ENCODE results near the gene NASP.

The NASP gene

DNA sequence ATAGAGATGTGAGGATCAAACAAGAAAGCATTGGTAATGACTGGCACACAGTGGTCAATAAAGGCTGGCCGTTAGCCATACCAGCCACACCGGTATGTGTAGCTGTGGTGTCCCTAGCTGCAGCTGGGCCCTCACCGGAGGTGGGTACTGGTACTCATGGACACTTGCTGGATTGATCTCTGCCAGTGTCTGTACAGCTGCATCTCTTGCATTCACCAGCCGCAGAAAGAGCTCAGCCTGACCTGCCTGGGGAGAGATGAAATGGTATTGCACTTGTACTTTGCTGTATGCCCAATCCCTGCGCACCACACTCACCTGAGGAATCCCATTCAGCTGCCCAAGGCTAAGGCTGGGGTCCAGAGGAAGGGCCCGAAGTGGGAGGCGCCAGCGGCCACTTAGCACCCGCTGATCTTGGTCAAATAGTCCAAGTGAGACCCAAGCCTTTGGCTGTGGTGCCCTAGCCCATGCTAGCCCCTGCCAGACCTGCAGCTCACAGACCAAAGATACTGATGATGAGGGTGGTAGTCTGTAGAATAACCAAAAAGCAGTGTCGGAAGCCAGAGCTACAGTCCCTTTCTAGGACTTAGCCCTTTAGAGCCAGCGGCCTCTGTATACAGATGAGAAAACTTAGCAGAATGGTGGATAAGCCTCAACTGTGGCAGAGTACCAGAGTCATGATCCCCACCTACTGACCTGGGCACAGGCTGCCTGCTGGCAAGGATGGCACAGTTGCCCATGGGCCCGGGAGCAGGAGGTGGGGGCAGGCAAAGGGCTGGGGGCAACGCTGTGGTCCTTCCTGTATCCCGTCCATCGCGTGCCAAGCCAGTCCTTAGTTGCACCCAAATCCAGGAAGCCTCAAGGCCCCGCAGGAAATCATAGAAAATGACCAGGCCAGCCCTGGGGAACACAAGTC lies 37.0 kb downstream of the NASP start:
- no peak for DNase-seq (ENCODE audit: low read depth)

DNA sequence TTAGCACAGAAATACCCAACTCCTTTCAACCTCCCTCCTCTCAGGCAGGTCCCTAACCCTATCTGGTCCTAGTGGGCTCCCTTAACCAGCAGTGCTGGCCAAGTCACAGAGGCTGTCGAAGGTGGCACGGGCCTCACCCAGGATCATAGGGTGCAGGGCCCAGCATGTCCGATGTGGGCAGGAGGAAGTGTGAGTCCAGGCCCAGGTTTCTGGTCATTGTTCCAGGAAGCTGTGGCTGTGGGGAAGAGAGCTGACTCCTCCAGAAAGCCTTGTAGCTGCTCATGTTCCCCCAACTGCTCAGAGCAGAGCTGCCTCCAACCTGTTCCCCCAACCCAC lies 37.6 kb downstream of the NASP start:
- no peak for DNase-seq (ENCODE audit: low read depth)

DNA sequence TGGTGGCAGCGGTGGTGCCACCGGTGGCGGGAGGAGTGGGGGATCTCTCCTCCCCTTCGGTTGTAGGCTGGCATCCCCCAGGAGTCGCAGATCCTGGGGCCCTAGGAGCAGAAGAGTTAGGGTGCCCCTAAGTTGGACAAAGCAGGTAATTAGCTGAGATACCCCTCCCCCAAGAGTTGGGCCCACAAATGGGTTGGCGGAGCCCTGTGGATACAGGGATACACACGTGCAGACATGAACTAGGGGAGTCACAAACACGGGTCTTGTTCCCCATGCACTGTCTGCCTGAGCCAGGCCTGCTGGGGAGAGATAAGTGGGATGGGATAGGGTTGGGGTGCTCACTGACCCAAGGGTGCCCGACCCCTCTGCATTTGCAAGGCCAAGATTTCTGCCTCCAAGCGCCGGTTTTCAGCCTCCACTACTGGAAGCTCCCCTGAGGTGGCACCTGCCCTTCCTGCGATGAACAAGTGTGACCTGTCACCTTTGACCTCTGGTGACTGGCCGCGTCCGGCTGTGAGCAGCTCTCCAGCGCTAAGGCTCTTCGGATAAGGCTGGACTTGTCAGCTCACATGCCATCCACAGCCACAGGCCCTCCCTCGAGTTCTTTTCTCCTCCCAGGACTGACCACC lies 38.2 kb downstream of the NASP start:
- peak; percentile 8 for DNase-seq (ENCODE audit: low read depth)

DNA sequence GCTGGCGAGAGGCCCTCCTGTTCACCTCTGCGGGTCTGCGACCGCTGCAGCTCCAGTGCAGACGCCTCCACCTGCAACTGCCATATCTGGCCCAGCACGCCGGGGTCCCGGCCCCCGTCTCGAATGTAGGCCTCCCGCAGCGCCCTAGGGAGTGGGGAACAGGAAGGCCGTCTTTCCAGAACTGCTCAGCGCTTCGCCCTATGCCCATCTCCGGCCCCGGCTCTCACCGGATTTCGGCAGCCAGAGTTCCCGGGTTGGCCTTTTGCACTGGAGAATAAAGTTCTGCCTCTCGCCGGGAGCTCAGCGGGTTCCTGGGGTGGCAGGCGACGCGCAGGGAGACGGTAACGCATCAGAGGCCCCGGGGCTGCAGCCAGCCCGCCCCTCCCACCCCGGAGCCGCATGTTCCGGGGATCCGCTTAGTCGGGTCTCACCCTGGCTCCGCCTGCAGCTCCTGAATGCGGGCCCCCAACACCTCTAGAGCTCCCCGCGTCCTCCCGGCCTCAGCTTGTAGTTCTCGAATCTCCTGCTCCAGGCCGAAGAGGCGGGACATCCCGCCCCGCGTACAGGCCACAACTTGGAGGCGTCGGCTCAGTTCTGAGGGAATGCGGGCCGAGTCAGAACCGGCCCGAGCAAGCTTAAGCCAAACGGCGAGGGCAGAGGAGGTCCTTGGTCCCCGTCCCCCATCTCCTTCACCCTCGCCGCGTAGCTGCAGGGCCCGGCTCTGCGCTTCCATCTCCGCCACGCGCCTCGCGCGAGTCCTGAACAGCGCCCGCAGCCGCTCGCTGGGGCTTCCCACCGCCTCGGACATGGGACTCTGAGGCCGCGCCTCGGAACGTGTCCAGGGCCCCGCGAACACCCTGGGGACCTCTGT lies 38.9 kb downstream of the NASP start:
- DNase-seq (ENCODE audit: low read depth), result no peak

DNA sequence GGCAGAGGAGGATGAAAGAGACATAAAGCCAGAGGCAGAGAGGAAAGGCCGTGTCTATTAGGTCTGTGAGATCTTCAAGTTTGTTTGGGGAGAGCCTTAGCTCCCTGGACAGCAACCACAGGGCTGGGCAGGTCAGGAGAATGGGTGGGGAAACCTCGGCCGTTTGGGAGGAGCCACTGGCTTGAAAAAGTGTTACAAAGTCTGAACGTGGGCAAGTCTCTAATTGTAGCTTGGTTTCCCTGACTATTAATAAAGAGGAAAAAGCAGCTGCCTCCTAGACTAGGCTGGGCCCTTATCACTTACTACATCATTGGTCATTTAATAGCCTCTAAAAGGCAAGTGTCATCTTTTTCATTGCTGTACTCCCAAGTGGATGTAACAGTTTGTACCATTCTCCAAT lies 40.1 kb downstream of the NASP start, which contains the start of gene CCDC17:
TSS of gene CCDC17 (minus strand) at position 83 of the 400 bp plus-strand sequence. CDS start 145 bp downstream, outside the sequence.
- DNase-seq (ENCODE audit: low read depth), result no peak

DNA sequence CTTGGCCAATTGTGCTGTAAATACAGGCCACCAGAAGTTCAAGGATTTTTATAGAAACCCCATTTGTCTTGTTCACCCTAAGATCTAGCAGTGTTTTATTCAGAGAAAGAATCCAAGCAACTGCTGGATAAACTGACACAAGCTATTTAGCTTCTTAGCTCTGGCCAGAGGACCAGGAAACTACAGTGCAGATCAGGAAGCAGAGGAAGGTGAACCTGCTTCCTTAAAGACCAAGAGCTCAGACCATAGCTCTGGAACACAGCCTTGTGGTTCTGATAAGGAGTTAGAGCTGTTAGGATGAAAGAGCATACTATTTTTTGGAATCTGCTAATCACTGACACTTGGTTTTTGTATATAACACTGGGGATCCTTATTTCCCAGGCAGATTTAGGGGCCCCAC lies 45.2 kb downstream of the NASP start:
- no peak for DNase-seq (ENCODE audit: low read depth)

DNA sequence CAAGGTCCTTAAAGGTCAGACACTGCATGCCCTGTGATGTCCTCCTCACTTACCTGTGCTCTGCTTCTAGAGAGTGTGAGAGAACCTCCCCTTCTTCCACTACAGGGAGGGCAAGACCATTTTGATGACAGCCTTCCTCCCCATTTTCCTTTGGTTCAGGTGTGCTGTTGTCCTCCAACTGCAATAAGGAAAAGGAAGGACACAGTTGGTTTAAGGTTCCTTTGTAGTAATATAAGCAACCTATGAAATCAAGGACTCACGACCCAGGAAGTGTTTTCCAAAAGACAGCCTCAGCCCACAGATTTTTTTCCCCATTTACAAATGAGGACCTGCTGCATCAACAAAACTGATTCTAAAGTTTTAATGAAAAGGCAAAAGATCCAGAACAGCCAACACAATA lies 46.6 kb downstream of the NASP start:
- no peak for DNase-seq (ENCODE audit: low read depth)

DNA sequence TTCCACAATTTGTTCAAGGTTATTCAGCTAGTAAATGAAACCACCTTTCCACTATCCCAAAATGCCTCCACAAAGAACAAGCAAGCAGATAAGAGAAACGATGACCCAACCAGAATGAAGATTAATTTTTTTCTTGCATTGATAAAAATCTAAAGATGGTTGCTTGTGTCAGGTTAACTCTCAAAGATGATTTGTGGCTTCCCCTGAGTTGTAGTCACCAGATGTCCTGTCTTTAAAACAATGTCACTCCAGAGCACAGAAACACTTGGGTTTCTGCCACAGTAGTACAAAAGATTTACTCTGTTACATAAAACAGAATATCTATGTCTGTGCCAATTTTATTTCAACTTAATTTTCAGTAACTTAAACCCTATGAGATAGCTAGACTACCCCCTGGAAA lies 51.4 kb downstream of the NASP start:
- no peak for DNase-seq (ENCODE audit: low read depth)

DNA sequence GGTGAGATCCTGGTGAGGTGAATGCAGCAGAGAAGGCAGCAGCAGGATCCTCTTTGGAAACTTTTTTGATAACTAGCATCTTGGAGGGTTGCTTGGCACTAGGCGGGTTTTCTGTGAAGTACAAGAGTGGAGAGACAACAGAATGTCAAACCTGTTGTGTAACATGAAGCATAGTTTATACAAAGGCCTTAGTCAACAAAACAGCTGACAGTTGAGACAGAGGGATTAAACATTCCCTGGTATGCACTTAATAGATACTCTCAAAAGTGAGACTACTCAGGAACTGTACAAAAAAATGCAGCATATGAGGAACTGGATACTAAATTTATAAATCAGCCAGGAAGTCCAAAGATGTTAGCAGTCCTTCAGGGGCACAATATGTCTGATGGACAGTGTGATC lies 56.5 kb downstream of the NASP start:
- DNase-seq (ENCODE audit: low read depth), result peak; percentile 68

DNA sequence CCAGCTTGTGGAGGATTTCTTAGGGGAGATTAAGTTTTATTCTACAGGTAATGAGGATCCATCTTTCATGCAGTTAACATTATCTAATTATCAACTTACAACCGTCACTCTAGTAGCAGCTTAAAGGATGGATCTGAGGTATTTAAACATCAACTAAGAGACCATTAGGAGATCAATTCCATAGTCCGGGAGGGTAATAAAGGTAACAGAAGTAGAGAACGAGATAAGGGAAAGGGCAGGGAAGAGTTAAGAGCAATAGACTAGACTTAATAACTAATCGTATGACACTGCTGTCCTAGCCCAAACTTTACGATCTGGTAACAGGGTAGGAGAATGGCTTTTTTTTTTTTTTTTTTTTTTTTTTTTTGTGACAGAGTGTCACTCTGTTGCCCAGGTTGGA lies 59.5 kb downstream of the NASP start:
- DNase-seq (ENCODE audit: low read depth), result no peak

DNA sequence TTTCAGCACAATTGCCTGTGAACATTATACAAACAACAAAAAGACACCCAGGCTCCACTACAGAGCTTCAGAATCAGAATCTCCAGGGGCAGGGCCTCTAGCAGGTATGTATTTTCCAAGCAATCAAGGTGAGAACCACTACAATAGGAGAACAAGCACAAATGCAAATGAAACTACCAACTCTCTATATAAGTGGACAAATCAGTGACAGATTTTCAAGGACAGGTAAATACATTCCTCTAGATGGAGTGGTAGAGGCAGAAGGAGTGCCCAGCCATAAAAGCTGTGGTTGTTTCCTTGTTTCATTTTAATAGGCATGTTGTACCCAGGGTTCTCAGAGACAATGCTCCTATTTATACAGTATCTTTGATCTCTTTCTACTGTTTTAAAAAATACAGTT lies 60.1 kb downstream of the NASP start:
- no peak for DNase-seq (ENCODE audit: low read depth)

DNA sequence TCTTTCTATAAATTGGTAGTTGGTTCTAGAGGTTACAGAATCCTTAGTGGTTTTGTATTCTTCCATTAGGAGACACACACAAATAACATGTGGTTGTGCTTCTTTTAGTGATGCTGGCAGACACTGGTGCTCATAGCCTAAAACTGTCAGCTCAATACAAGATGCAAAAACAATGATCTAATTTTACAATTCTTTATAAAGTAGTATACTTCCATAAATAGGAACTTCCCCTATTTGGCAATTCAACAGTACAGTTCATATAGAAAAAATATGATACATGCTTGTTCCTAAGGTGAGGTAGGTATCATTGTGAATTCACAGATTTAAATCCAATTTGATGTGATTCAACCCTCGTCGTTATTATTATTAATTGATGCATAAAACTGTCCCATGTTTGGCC lies 60.8 kb downstream of the NASP start:
- DNase-seq (ENCODE audit: low read depth), result no peak

DNA sequence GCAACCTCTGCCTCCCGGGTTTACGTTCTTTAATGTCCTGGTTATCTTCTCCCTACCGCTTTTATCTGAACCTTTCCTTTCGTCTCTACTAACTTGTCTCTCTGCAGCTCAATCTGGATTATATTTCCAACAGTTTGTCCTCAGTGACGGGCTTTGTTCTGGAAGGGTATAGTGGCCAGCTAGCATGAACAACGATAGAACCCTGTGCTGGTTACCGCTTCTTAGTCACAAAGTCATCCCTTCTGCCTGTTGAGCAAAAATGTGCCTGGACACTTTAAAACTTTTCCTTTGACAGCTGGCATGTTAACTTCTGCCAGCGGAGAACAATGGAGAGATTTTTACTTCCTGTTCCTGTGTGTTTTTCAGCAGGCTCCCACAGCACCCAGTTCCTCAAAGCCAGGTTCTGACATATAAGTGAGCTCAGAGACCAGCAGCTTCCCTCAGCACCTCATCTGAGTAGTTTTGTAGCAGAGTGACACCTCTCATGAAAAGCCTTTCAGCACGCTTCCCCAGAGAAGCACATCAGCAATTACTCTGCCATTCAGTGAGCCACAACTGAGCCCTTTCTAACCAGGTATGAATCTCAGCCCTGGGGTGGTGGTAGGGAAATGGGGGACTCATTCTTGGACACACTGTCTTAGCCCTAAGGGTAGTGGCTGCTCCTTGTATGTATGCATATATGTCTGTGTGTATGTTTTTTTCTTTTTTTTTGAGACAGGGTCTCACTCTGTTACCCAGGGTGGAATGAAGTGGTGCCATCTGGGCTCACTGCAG lies 63.6 kb downstream of the NASP start:
- DNase-seq (ENCODE audit: low read depth), result no peak

DNA sequence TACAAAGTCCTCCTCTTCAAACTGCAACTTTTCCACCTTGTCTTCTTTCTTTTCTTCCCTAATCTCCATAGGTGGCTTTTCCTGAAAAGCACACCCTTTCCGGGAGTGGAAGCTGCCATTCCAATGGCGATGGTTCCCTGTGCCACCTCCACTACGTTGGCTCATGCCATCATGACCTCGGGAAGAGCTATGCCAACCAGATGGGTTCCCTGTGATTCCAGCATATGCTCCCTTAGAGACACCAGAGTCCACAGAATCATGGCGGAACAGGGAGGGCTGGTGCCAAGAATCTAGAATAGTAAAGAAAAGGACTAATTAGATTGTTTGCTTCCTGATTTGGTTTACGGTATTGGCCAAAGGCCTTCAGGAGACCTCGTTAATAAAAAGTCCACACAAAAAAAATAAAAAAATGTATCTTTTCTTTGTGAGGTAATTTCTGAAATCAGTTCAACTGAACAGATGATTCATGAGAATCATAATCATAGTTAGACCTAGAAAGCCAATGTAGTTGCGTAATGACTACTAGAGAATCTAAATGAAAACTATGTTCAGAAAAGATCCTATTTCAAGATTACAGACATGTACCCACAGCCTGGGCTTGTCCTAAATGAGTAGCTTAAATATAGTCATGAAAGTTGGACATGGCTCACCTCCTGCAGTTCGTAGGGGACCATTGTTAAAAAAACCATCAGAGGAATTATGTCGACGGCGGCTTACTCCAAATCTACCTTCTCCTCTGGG lies 70.9 kb downstream of the NASP start:
- DNase-seq (ENCODE audit: low read depth), result peak; percentile 82

DNA sequence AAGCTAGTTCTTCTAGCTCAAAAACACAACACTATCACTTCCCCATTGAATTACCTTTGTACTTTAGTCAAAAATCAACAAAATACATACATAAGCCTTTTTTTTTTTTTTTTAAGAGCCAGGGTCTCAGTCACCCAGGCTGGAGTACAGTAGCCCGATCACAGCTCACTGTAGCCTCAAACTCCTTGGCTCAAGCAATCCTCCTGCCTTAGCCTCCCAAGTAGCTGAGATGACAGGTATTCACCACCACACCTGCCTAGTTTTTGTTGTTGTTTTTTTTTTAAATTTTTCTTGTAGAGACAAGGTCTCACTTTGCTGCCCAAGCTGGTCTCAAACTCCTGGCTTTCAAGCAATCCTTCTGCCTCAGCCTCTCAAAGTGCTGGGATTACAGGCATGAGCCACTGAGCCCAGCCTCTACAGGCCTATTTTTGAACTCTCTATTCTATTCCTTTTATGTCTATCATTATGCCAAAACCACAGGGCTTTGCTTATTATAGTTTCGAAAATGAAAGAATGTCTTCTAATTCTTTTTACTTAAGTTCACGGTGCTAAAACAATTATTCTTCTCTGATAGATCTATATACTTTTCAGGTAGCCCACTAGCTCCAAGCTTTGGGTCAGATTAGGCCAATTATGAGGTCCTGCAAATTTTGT lies 72.9 kb downstream of the NASP start:
- no peak for DNase-seq (ENCODE audit: low read depth)

DNA sequence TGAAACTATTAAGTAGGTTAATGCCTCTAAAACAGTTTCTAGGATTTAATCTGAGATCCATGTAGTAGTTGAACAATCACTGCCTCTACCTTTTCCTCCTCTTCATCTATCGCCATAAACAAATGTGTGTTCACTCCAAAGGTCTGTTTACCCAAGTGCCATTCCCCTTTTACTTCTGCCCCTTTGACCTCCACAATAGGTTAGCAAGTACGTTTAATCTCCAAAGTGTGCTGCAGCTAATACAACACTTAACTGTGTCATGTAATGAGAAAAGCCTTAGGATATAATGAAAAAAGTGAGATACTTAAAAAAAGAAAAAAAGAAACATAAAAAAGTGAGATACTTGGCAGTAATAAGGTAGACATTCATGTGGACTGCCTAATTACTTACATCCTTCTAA lies 74.3 kb downstream of the NASP start:
- DNase-seq (ENCODE audit: low read depth), result no peak

DNA sequence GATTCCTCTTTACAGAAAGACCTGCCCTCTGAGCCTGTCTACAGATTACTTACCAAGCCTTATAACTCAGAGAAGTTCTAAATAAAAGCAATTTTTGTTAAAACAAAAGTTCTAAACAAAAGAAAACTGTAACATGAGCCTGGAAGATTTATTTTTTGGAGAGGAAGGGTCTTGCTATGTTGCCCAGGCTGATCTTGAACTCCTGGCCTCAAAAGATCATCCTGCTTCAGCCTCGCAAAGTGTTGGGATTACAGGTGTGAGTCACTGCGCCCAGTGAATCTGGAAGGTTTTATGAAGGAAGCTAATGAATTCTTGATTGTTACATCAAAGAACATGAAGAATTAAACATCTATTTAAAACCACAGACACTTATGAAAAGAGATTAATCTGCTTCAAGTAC lies 75.4 kb downstream of the NASP start:
- DNase-seq (ENCODE audit: low read depth), result no peak

DNA sequence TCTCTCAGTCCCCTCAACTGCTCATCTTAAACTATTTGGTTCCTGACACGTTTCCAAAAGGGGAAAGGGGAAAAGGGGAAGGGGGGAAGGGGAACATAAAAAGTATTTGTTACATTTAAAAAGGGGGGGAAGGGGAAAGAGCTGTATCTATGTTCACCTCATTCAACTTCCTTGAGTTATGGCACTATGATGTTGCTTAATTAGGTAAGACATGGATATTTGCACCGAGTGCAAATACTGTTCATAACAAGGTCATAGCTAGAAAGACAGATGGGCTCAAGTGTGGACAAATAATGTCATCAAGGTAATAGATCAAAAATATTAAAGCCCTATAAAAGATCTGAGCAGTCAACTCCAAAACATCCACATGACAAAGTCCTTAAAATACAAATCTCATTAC lies 76.5 kb downstream of the NASP start:
- DNase-seq (ENCODE audit: low read depth), result no peak

DNA sequence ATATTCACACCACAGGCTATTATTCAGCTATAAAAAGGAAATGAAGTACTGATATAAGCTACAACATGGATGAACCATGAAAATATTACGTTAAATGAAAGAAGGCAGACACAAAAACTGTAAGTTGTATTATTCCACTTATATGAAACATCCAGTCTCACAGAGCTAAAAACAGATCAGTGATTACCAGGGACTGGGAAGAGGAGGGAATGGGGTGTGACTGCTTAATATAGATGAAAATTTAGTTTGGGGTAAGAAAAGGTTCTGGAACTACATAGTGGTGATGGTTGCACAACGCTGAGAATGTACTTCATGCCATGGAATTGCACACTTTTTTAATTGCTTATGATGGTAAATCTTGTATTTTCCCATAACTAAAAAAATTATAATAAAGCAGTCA lies 83.0 kb downstream of the NASP start:
- no peak for DNase-seq (ENCODE audit: low read depth)

DNA sequence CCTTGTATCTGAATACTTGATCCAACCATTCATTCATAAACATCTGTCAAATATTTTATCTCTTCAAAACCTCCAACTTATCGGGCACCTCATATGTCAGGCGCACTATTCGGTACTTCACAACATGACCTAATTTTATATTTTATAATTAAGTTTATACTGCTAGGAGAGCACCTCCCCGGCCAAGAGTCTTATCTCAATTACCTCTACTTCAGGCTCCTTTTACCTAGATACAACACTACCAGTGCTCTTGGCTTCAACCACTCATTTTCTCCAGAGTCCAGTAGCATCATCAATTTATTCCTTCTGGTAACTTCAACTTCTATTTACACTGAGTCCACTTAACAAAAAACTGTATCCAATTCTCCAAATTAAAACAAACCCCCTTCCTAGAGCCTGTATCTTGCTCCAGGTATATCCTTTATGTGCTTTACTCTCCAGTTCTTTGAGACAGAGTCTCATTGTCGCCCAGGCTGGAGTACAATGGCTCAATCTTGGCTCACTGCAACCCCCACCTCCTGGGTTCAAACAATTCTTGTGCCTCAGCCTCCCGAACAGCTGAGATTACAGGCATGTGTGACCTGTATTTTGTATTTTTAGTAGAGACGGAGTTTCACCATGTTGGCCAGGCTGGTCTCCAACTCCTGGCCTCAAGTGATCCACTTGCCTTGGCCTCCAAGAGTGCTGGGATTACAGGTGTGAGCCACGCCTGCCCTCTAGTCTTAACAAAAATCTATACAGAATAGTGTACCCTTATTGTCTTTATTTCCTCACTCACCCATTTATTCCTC lies 83.7 kb downstream of the NASP start:
- no peak for DNase-seq (ENCODE audit: low read depth)
